PFSK-1 (cell line): ENCODE measurements around the gene RALB.

Source experiments
- POLR2AphosphoS5 ChIP-seq: IDR thresholded peaks from 2 replicates; pipeline ENCODE4 v1.6.1; 2012; ENCODE audit warnings: low read depth, mild to moderate bottlenecking, control low read depth, low read length, moderate library complexity
- SIN3A ChIP-seq: IDR thresholded peaks from 2 replicates; pipeline ENCODE4 v1.6.1; 2012; ENCODE audit warnings: mild to moderate bottlenecking, low read length, moderate library complexity, borderline replicate concordance; ENCODE audit not compliant: insufficient read depth
- TAF1 ChIP-seq: IDR thresholded peaks from 2 replicates; pipeline ENCODE4 v1.6.1; 2012; ENCODE audit warnings: low read length, control low read depth, borderline replicate concordance; ENCODE audit not compliant: insufficient read depth

- no peak for TF ChIP-seq POLR2AphosphoS5
- TF ChIP-seq TAF1, result no peak
- no peak for TF ChIP-seq SIN3A
These were observed 81.4 kb downstream of the RALB start for GRCh38 chr2:120334068-120334467.
